Prostate gland (tissue), 2 donors: ENCODE measurements around the gene LDB2.

Experiments used
- POLR2A ChIP-seq: fragments of 450-650 bp; IDR thresholded peaks from one replicate; pipeline ENCODE4 v1.6.1; 2016; ENCODE audit warnings: antibody characterized with exemption, mild to moderate bottlenecking
- TF ChIP-seq, protein P1 (sequence below), 4 experiments: fragments of 200-600 bp in 2 of 4; fragments of 450-650 bp in 2 of 4; sonication (generic) in 2 of 4; IDR thresholded peaks; 1 replicate in 3 of 4; 2 replicates in 1 of 4; pipeline ENCODE4 v1.5.1; 2016 to 2019; ENCODE audit warnings: antibody characterized with exemption in 4 of 4, mild to moderate bottlenecking in 2 of 4, moderate library complexity in 2 of 4

DNA sequence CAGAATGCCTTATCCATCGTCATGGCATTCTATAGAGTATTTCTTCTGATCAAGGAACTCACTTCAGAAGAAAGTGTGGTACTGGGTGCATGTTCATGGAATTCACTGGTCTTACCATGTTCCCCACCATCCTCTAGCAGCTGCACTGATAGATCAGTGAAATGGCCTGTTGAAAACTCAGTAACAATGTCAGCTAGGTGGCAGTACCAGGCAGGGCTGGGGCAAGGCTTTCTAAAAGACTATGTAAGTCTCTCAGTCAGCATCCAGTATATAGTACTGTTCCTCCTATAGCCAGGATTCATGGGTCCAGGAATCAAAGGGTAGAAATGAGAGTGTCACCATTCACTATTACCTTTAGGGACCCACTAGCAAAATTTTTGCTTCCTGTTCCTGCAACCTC lies 15.8 kb upstream of the LDB2 start:
- TF ChIP-seq, protein P1, sequence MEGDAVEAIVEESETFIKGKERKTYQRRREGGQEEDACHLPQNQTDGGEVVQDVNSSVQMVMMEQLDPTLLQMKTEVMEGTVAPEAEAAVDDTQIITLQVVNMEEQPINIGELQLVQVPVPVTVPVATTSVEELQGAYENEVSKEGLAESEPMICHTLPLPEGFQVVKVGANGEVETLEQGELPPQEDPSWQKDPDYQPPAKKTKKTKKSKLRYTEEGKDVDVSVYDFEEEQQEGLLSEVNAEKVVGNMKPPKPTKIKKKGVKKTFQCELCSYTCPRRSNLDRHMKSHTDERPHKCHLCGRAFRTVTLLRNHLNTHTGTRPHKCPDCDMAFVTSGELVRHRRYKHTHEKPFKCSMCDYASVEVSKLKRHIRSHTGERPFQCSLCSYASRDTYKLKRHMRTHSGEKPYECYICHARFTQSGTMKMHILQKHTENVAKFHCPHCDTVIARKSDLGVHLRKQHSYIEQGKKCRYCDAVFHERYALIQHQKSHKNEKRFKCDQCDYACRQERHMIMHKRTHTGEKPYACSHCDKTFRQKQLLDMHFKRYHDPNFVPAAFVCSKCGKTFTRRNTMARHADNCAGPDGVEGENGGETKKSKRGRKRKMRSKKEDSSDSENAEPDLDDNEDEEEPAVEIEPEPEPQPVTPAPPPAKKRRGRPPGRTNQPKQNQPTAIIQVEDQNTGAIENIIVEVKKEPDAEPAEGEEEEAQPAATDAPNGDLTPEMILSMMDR (IDR thresholded peaks at IDR 0.05): no peak
- no peak for TF ChIP-seq POLR2A
